Measurements from ENCODE around the gene DYNC2I2.

Gene DYNC2I2

DNA sequence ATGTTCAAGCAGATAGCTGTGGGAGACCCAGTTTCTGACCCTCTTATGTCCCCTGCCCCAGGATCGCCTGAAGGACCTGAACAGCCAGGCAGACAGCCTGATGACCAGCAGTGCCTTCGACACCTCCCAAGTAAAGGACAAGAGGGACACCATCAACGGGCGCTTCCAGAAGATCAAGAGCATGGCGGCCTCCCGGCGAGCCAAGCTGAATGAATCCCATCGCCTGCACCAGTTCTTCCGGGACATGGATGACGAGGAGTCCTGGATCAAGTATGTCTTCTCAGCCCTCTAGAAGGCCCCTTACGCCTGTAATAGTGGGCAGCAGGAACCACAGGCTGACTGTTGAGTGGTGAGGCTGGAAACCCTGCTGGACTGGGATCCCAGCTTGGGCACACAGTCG, 41.1 kb downstream of the DYNC2I2 start:
- no peak overlapping the region for H3K27ac ChIP-seq (ENCODE audit: low read depth, low read length)
- no peak overlapping the region for H3K9ac ChIP-seq (ENCODE audit: low read length)
- H3K27me3 ChIP-seq (ENCODE audit: control insufficient read depth, insufficient read depth, low read length) = no peaks in the 10 kb centered on the region
- peaks cover 65% of the 10 kb centered on the region for H3K36me3 ChIP-seq (ENCODE audit: control insufficient read depth, insufficient read depth, low read length)
- no peak overlapping the region for H3K4me3 ChIP-seq (ENCODE audit: low read length)
- no peaks in the 10 kb centered on the region for H3K4me1 ChIP-seq (ENCODE audit: control insufficient read depth, insufficient read depth, low read length)

DNA sequence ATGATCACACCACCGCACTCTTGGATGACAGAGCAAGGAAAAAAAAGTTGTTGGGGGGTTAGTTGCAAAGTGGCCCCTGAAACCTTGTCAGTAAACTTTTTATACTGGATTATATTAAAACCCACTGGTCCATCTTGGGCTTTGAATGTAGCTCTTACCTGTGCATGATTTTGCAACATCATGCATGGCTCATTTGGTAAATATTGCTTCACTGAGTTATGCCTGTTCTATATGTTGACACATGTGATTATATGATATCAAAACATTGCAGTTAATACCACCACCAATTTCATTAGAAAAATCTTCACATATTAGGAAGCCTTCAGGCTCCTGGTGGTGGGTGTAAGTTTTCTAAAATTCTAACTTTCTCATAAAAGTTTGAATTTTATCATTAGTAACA, 41.9 kb downstream of the DYNC2I2 start:
- Histone ChIP-seq H3K9ac (ENCODE audit: low read length) (no peak overlapping the region), H3K4me3 (ENCODE audit: low read length) (no peak overlapping the region), H3K27me3 (ENCODE audit: control insufficient read depth, insufficient read depth, low read length) (no peaks in the 10 kb centered on the region), H3K27ac (ENCODE audit: low read depth, low read length) (no peak overlapping the region), H3K4me1 (ENCODE audit: control insufficient read depth, insufficient read depth, low read length) (no peaks in the 10 kb centered on the region), H3K36me3 (ENCODE audit: control insufficient read depth, insufficient read depth, low read length) (peaks cover 65% of the 10 kb centered on the region)

DNA sequence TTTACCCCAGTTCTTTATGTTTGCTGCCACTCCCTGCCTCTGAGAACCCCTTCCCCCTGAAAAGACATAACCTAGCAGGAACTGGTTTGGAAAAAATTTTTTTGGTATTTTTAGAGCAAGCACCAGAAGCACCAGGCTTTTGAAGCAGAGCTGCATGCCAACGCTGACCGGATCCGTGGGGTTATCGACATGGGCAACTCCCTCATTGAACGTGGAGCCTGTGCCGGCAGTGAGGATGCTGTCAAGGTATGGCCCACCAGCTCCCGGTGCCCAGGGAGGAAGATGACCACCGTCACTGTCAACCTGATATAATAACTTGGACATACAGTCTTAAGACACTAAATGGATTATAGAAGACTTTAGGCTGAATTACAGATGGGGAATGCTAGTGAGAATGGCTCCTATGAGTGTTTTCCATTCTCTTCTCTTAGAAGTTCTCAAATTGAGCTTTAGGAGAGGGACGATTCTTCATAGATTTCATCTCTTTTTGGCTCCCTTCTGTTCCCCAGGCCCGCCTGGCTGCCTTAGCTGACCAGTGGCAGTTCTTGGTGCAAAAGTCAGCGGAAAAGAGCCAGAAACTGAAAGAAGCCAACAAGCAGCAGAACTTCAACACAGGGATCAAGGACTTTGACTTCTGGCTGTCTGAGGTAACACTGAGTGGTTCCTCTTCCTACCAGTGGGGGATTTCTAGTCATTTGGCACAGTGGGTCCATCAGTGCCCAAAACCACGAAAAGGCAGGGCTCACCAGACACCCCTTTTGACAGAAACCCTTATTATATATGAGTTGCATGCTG, 44.9 kb downstream of the DYNC2I2 start:
- Histone ChIP-seq H3K4me3 (ENCODE audit: low read length) (no peak overlapping the region), H3K9ac (ENCODE audit: low read length) (no peak overlapping the region), H3K27me3 (ENCODE audit: control insufficient read depth, insufficient read depth, low read length) (no peaks in the 10 kb centered on the region), H3K27ac (ENCODE audit: low read depth, low read length) (no peak overlapping the region), H3K36me3 (ENCODE audit: control insufficient read depth, insufficient read depth, low read length) (peaks cover 55% of the 10 kb centered on the region), H3K4me1 (ENCODE audit: control insufficient read depth, insufficient read depth, low read length) (no peaks in the 10 kb centered on the region)

DNA sequence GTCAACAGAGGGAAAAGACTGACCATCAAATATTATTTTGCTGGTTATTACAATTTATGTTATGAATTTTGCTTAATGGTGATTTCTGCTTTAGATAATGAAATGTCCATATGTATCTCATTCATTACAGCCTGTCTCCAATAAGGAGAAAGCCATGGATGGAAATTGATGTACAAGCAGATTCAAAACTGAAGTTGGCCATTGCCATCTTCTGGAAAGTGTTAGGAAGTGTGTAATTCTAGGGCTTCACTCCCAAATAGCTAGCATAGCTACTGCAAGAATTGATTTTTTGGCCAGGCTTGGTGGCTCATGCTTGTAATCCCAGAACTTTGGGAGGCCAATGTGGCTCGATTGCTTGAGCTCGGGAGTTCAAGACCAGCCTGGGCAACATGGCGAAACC, 45.8 kb downstream of the DYNC2I2 start:
- Histone ChIP-seq H3K27ac (ENCODE audit: low read depth, low read length) (no peak overlapping the region), H3K27me3 (ENCODE audit: control insufficient read depth, insufficient read depth, low read length) (no peaks in the 10 kb centered on the region), H3K4me1 (ENCODE audit: control insufficient read depth, insufficient read depth, low read length) (no peaks in the 10 kb centered on the region), H3K9ac (ENCODE audit: low read length) (no peak overlapping the region), H3K36me3 (ENCODE audit: control insufficient read depth, insufficient read depth, low read length) (peaks cover 54% of the 10 kb centered on the region), H3K4me3 (ENCODE audit: low read length) (no peak overlapping the region)

DNA sequence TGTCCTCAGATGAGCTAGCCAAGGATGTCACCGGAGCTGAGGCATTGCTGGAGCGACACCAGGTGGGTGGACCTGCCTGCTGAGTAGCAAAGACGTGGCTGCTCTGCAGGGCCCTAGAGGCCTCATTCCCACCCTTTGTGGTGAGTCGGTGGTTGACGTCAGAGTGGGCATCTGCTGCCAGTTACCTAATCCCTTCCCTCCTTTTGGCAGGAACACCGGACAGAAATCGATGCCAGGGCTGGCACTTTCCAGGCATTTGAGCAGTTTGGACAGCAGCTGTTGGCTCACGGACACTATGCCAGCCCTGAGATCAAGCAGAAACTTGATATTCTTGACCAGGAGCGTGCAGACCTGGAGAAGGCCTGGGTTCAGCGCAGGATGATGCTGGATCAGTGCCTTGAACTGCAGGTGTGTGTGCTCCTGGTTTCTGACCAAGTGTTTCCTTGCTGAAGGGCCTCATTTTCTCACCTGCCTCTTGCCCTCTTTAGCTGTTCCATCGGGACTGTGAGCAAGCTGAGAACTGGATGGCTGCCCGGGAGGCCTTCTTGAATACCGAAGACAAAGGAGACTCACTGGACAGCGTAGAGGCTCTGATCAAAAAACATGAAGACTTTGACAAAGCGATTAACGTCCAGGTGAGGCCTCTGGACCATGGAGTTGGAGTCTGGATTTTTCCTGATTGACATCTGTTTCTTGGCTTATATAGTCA, 48.9 kb downstream of the DYNC2I2 start:
- Histone ChIP-seq H3K4me3 (ENCODE audit: low read length) (no peak overlapping the region), H3K27ac (ENCODE audit: low read depth, low read length) (peak overlapping the region; percentile 71), H3K4me1 (ENCODE audit: control insufficient read depth, insufficient read depth, low read length) (no peaks in the 10 kb centered on the region), H3K9ac (ENCODE audit: low read length) (peak overlapping the region; percentile 11), H3K36me3 (ENCODE audit: control insufficient read depth, insufficient read depth, low read length) (peaks cover 59% of the 10 kb centered on the region), H3K27me3 (ENCODE audit: control insufficient read depth, insufficient read depth, low read length) (no peaks in the 10 kb centered on the region)

DNA sequence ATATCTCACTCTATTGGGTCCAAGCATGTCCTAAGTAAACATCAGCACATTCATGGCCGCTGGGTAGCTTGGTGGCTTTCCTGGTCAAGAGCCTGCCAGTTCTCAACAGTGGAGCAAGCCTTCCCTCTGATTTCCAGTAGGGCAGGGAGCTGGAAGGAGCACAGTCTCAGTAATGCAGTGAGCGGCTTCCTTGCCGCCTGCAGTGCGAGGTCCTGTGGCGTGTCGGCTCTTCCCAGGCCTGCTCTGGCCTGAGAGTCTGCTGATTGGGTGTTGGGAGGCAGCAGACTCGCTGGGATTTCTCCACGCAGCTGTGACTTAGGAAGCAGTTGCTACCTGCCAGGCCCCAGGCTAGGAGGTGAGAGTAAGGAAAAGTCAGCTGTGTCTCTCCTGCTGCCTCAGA, 53.0 kb downstream of the DYNC2I2 start:
- peaks cover 52% of the 10 kb centered on the region for H3K36me3 ChIP-seq (ENCODE audit: control insufficient read depth, insufficient read depth, low read length)
- no peaks in the 10 kb centered on the region for H3K4me1 ChIP-seq (ENCODE audit: control insufficient read depth, insufficient read depth, low read length)
- no peaks in the 10 kb centered on the region for H3K27me3 ChIP-seq (ENCODE audit: control insufficient read depth, insufficient read depth, low read length)
- H3K9ac ChIP-seq (ENCODE audit: low read length) = no peak overlapping the region
- no peak overlapping the region for H3K27ac ChIP-seq (ENCODE audit: low read depth, low read length)
- no peak overlapping the region for H3K4me3 ChIP-seq (ENCODE audit: low read length)

DNA sequence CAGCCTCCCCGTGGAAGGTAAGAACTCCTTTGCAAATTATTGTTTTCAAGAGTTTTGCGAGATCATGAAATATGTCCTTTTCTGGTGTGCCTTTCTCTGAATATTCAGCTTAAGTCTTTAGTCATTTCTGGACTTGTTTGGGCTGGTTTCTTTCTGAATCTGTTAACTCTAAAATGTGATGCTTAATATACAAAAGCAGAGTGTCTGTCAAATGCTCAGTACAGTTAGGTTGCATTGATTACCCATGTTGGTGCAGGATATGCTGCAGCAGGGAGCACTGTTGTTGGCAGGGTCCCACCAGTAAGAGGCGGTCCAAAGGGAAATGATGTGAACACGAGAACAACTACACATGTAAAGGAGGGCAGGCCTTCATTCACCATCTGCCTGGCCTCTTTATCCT, 56.5 kb downstream of the DYNC2I2 start:
- H3K9ac ChIP-seq (ENCODE audit: low read length) = no peak overlapping the region
- no peak overlapping the region for H3K27ac ChIP-seq (ENCODE audit: low read depth, low read length)
- H3K36me3 ChIP-seq (ENCODE audit: control insufficient read depth, insufficient read depth, low read length) = peaks cover 46% of the 10 kb centered on the region
- no peak overlapping the region for H3K4me3 ChIP-seq (ENCODE audit: low read length)
- no peaks in the 10 kb centered on the region for H3K27me3 ChIP-seq (ENCODE audit: control insufficient read depth, insufficient read depth, low read length)
- no peaks in the 10 kb centered on the region for H3K4me1 ChIP-seq (ENCODE audit: control insufficient read depth, insufficient read depth, low read length)

DNA sequence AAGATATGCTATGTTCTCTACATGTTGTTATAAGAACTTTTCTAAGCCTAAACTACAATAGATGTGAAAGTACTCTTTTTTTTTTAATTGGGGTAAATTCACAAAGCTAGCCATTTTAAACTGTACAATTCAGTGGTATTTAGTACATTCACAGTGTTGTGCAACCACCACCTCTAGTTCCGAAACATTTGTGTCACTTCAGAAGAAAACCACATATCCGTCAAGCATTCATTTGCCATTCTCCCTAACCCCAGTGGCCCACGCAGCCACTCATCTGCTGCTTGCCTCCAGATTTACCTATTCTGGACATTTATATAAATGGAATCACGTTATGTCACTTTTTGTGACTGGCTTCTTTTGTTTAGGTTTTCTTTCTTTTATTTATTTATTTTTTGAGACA, 61.2 kb downstream of the DYNC2I2 start:
- H3K9ac ChIP-seq (ENCODE audit: low read length) = no peak overlapping the region
- H3K36me3 ChIP-seq (ENCODE audit: control insufficient read depth, insufficient read depth, low read length) = peaks cover 48% of the 10 kb centered on the region
- H3K4me1 ChIP-seq (ENCODE audit: control insufficient read depth, insufficient read depth, low read length) = no peaks in the 10 kb centered on the region
- no peaks in the 10 kb centered on the region for H3K27me3 ChIP-seq (ENCODE audit: control insufficient read depth, insufficient read depth, low read length)
- no peak overlapping the region for H3K27ac ChIP-seq (ENCODE audit: low read depth, low read length)
- H3K4me3 ChIP-seq (ENCODE audit: low read length) = no peak overlapping the region

DNA sequence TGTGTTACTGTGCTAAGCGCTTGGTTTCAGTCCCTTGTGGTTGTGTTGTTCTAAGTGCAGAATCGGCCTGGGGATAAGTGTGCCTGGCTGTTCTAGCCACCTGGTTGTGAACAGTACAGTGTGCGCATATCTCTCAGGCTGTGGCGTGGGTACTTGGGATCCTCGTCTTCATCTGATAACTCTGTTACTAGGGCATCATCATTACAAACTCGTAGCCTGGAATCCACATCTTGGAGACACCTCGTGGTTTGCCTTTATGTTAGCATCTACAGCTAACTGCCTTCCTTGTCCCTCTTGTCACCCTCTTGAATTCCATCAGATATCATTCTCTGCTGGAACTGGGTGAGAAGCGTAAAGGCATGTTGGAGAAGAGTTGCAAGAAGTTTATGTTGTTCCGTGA, 62.8 kb downstream of the DYNC2I2 start:
- Histone ChIP-seq H3K9ac (ENCODE audit: low read length) (no peak overlapping the region), H3K36me3 (ENCODE audit: control insufficient read depth, insufficient read depth, low read length) (peaks cover 42% of the 10 kb centered on the region), H3K4me3 (ENCODE audit: low read length) (no peak overlapping the region), H3K4me1 (ENCODE audit: control insufficient read depth, insufficient read depth, low read length) (no peaks in the 10 kb centered on the region), H3K27me3 (ENCODE audit: control insufficient read depth, insufficient read depth, low read length) (no peaks in the 10 kb centered on the region), H3K27ac (ENCODE audit: low read depth, low read length) (no peak overlapping the region)

DNA sequence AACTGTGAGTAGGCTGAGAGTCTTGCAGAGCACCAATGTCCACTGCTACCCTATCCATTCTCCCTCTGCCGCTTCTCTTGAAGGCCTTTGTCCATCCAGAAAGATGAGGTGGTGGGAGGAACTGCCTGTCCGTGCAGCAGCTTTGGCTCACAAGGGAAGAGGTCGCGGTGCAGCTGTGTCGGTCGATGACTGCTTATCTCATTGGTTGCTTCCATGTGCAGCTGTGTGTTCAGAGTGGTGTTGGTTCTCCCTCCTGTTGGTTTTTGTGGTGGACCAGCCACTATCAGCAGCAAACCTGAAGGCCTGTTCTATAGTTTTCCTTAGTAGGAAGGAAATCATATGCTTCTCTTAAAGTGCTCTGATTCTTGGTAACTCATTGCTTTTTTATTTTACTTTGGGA, 63.6 kb downstream of the DYNC2I2 start:
- Histone ChIP-seq H3K9ac (ENCODE audit: low read length) (no peak overlapping the region), H3K36me3 (ENCODE audit: control insufficient read depth, insufficient read depth, low read length) (peaks cover 40% of the 10 kb centered on the region), H3K4me1 (ENCODE audit: control insufficient read depth, insufficient read depth, low read length) (no peaks in the 10 kb centered on the region), H3K4me3 (ENCODE audit: low read length) (no peak overlapping the region), H3K27ac (ENCODE audit: low read depth, low read length) (no peak overlapping the region), H3K27me3 (ENCODE audit: control insufficient read depth, insufficient read depth, low read length) (no peaks in the 10 kb centered on the region)

DNA sequence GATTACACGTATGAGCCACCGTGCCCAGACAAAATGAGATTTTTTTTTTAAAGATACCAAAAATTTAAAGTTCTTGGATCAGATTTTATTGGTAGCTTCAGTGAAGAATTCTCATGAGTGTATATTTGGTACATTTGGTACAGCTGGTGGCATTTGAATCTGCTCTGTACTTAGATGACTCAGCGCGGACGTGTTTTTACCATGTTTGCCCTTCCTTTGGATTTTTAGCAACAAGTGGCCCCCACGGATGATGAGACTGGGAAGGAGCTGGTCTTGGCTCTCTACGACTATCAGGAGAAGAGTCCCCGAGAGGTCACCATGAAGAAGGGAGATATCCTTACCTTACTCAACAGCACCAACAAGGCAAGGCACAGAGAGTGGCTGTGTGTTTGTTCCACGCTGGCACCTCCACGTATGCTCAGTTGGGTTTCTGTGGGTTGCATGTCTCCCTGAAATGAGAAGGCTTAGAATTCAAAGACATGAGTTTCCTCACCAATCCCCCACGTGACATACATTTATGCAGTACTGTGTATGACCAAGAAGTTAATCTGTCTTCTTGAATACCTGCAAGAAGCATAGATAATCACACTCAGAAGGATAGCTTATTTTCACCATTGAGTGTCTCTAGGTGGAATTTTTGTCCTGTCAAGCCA, 67.9 kb downstream of the DYNC2I2 start:
- Histone ChIP-seq H3K4me3 (ENCODE audit: low read length) (no peak overlapping the region), H3K36me3 (ENCODE audit: control insufficient read depth, insufficient read depth, low read length) (peaks cover 53% of the 10 kb centered on the region), H3K27me3 (ENCODE audit: control insufficient read depth, insufficient read depth, low read length) (no peaks in the 10 kb centered on the region), H3K4me1 (ENCODE audit: control insufficient read depth, insufficient read depth, low read length) (no peaks in the 10 kb centered on the region), H3K9ac (ENCODE audit: low read length) (no peak overlapping the region), H3K27ac (ENCODE audit: low read depth, low read length) (no peak overlapping the region)

DNA sequence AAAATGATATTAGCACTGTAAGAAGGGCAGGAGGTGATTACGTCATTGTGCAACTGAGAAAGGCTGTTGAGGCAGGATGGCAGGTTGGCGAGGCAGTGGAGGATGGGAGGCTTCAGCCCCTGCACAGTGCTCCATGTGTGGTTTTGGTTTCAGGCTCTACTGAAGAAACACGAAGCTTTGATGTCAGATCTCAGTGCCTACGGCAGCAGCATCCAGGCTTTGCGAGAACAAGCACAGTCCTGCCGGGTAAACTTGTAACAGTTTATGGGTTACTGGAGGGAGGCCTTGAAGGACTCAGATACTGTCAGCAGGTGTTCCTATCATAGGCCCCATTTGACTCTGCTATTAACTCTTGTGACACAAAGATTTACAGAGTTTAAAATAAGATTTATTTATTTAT, 69.2 kb downstream of the DYNC2I2 start:
- Histone ChIP-seq H3K27me3 (ENCODE audit: control insufficient read depth, insufficient read depth, low read length) (no peaks in the 10 kb centered on the region), H3K36me3 (ENCODE audit: control insufficient read depth, insufficient read depth, low read length) (peaks cover 58% of the 10 kb centered on the region), H3K4me3 (ENCODE audit: low read length) (no peak overlapping the region), H3K9ac (ENCODE audit: low read length) (no peak overlapping the region), H3K27ac (ENCODE audit: low read depth, low read length) (no peak overlapping the region), H3K4me1 (ENCODE audit: control insufficient read depth, insufficient read depth, low read length) (no peaks in the 10 kb centered on the region)

Measured in rectal smooth muscle tissue (tissue), 1 donor.